DMS114 treated with DMSO at 0.1 percent for 48 hours (cell line): ENCODE data around the gene SARDH.
"Not testable (repeated sequence)": the region's sequence is repeated elsewhere in the genome, so short reads cannot be mapped to it uniquely, and the experiment has no call there.

ENCODE experiments used
- DNase-seq: peaks from one replicate; lab custom pipeline; 2025; ENCODE audit not compliant: unreplicated experiment; lab: John Stamatoyannopoulos, UW

SARDH gene

DNA sequence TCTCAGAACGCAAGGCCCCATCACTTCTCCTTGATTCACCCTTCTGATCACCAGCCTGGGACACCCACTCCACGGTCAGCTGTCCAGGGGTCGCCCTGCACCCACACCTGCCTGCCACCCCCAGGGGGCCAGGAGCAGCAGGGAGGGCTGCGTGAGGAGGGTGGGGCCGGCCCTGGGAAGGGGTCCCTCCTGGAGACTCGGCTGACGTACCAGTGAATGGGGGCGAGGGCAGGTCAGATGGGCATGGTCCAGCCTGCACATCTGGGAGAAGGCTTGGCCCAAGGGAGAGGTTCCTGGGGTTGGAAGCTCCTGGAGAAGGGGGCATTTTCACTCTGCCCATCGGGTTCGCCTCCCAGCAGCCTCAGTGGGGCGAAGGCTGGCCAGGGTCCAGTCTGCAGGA lies 21.8 kb upstream of the SARDH start:
- DNase-seq, result no peak

DNA sequence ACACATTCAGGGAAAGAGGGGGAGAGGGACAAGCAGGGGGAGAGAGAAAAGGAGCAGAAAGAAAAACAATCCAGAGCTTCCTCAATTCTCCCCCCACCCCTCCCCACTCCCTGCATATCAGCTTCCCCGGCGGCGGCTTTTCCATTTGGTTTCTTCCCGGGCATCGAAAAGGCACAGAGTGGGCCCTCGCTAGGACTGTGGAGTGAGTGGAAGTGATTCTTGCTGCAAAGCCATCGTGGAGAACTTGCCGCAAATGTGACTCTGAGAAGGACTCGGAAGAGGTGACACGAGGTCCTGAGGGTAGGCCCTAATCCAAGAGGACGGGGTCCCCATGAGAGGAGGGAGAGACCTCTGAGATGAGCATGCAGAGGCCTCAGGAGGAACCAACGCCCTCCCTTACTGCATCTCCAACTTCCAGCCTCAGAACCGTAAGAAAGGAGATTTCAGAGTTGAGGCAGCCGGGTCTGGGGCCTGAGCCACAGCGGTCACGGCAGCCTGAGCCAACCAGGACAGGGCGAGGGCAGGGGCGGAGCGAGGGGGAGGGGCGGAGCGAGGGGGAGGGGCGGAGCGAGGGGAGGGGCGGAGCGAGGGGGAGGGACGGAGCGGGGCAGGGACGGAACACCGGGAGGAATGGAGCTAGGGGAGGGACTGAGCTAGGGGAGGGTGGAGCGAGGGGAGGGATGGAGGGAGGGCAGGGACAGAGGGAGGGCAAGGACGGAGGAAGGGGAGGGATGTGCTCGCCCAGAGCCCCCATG lies 21.2 kb upstream of the SARDH start:
- DNase-seq, result no peak

DNA sequence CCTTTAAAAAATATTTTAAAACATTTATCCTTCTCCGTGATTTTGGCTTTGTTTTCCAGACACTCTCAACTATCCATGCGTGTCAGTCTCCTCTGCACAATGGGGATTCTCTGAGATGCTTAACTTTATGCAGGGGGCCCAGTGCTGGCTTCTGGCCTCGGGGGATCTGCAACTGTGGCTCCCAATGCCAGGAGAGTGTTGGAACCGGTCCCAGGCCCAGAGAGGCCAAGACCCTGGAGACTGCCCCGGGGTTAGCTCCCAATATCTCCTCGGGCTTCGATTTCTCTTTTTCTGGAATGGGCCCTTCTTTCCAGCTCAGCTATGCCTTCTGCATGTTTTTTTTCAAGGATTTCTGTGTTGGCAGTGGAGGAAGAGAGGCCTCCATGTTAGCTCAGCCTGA lies 20.1 kb upstream of the SARDH start:
- no peak for DNase-seq

DNA sequence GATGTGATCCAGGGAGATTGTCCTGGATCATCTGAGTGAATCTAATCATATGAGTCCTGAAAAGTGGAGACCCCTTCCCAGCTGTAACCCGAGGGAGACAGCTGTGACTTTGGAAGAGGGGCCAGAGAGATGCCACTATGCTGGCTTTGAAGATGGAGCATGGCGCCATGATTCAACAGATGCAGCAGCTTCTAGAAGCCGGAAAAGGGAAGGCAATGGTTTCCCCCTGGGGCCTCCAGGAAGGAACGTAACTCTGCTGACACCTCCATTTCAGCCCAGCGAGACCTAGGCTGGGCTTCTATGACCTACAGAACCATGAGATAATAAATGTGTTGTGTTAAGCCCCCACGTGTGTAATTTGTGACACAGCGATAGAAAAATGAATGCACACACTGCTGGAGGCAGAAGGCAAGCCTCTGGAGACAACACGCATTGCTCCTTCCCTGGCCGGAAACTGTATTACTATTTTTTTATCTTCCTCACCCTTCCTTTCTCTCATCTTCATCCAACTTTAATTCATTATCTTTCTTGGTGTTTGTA lies 16.6 kb upstream of the SARDH start:
- DNase-seq, result no peak

DNA sequence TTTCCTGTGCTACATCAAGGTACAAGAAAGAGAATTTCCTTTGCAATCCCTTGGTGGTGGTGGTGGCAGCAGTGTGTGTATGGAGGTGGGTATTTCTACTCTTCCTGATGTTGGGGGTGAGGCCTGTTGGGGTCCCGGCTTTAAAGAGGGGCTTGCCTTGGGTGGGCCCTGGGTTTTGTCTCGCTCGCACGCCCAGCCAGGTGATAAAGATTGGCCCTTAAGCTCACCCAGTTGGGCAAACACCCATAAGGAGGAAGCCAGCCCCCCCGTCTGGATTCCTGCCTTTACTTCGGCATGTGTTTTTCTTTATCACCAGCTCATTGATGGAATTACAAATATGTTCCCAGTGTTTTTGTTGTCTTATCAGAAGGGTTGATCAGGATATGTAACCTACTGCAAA lies 16.0 kb upstream of the SARDH start:
- no peak for DNase-seq

DNA sequence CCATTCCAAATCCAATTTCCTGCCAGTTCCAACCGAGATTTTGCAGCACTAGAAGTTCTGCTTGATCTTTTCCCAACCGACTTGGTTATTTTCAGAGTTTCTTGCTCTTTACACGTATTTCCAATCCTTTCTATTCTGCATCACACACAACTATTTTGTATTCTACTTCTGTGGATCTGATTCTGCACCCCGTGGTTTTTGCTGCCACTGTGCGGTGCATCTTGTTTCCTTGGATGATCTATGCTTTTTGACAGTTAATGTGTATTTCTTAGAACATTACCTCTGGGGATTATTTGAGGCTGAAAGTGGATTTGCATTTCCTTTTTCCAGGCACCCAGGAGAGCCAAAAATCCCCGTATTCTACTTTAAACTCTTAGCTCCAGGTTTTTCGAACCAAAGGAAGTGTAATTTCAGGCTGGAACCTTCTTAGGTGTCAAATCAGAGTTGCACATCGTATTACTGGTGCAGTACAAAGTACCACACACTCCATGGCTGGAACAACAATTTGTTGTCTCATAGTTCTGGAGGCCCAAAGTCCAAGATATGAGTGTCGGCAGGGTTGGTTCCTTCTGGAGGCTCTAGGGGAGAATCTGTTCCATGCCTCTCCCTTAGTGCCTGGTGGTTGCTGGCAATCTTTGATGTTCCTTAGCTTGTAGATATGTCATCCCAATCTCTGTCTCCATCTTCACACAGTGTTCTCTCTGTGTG lies 14.7 kb upstream of the SARDH start:
- no peak for DNase-seq

DNA sequence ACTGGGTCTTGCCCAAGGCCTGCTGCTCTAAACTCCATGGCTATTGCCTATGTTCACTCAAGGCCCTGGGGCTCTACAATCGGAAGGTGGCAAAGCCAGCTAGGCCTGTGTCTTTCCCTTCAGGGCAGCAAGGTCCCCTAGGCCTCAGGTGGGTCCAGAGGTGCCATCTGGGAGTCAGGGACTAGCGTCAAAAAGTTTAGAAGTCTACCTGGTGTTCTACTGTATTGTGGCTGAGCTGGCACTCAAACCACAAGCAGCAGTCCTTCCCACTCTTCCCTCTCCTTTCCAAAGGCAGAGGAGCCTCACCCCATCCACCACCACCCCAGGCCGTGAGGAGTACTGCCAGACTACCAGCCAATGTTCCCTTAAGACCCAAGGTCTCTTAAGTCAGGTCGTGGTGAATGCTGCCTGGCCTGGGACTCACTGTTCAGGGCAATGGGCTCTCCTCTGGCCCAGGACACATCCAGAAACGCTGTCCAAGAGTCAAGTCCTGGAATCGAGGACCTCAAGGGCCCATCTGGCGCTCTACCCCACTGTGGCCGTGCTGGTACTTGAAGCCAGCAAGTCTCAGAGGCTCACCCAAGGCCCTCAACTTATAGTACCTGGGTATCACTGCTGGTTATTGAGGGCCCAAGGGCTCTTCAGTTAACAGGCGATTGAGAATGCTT lies 13.0 kb upstream of the SARDH start:
- DNase-seq, result no peak

DNA sequence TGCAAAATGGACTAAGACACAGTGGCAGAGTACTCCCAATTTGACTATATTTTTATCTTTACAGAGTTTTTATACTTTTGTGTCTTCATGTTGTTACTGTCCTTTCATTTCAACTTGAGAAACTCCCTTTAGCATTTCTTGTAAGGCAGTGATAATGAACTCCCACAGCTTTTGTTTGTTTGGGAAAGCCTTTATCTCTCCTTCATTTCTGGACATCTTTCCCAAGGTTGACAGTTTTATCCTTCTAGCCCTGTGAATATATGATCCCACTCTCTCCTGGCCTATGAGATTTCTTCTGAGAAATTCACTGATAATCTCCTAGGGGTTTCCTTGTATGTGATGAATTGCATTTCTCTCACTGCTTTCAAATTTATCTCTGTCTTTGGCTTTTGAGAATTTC lies 9.2 kb upstream of the SARDH start:
- DNase-seq, result no peak

DNA sequence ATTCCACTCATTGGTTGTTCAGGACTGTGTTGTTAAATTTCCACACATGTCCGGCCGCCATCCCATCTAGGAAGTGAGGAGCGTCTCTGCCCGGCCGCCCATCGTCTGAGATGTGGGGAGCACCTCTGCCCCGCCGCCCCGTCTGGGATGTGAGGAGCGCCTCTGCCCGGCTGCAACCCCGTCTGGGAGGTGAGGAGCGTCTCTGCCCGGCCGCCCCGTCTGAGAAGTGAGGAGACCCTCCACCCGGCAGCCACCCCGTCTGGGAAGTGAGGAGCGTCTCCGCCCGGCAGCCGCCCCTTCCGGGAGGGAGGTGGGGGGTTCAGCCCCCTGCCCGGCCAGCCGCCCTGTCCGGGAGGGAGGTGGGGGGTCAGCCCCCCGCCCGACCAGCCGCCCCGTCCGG lies 6.4 kb upstream of the SARDH start:
- DNase-seq, result not testable (repeated sequence)

DNA sequence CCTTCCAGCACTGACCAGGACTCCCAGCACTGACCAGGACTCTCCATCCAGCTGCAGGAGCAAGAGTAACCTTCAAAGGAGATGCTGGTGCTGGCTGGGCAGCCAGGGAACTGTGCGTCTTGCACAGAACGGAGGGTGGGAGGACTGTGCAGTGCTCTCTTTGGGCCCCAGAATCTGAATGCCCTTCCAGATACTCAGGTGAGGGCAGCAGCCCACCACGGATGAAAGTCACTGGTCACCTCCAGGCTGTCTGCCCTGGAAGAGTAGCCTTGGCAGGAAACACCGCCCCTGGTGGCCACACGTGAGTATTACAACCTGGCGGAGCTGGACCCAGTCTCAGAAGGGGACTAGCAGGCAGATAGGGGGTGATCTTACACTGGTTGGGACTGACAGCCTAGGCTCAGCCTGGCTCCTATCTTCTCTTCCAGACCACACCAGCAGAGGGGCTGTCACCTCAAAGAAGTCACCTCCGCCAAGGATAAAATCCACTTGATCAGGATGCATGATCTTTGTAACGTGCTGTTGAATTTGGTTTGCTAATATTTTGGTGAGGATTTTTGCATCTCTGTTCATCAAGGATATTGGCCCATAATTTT lies 4.8 kb upstream of the SARDH start:
- peak; percentile 51 for DNase-seq

DNA sequence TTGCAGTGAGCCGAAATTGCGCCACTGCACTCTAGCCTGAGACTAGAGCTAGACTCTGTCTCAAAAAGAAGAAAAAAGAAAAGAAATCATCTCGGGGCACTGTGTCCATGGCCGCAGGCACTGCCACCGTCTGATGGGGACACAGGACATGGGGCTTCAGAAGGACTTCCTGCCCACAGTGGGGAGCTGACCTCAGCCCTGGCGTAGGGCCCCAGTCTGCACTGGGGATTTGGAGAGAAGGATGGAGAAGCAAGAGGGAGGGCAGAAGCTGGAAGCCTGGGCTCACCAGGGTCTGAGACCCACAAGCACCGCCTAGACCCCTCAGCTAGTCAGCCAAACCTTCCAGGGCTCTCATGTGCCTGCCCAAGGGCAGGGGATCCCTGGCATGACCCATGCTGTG lies 4.1 kb upstream of the SARDH start:
- DNase-seq, result no peak

DNA sequence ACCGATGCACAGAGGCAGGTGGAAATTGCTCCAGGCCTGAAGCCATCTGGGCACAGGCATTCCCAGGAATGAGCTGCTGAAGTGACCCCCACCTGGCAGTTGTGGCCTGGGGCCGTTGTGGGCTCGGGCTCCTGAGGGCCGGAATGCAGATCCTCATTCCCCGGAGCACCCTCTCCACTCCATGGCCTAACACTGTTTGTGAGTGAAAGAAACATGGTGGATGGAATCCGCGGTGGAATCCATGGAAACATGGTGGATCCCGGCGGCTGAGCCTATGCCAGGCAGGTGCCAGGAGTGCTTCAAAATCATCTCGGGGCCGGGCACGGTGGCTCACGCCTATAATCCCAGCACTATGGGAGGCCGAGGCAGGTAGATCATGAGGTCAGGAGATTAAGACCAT lies 3.6 kb upstream of the SARDH start:
- no peak for DNase-seq

DNA sequence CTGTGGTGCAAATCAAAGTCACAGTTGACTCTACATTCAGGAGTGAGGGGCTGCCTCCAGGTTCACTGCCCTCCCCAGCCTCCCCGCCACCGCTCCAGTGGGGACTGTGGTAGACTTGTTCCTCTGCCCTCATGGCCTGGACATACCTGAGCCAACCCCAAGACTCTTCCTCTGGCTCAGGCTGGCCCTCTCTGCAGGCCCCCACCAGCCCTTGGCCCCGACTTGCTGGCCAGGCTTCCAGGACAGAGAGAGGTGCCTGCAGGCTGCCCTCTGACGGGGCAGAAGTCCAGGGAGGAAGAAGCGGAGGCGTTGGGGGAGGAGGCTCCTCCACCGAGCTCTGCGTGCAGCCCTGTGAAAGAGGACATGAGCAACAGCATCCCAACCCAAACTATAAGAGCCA lies 2.8 kb upstream of the SARDH start:
- DNase-seq, result no peak

DNA sequence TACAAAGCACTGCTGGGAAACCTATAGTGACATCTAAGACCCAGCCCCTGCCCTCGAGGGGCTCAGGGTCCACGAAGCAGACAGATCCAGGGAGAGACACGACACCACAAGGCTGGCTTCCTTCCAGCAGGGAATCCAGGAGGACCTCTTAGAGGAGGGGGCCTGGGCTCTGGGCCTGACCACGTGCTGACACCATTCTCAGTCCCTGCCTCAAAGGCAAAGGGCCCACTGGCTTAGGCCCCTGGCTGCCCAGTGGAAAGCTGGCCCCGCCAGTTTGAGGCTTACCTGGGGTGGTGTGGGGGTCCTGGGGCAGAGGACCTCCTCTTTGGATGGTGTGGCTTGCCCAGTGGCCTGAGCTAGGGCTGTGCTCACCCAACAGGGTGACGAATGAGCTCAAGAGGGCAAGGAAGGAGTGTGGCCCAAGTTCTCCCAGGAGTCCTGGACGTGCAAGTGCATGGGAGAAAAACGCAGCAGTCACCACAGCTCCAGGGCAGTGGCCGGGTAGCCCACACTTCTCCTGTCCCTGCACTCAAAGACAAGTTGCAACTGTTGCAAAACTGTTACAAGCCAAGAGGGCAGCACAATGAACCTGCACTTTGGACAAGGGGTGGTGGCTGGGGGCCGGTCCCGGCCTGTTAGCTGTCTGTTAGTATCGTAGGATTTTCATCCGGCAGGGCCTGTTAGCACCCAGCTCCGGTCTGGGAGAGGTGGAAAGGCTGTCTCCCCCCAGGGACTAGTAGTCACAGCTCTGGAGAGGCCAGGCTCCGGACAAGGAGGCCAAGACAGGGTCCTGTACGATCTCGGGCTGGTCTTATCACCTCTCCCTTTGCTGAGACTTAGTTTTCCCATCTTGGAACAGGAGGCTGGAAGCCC lies 1.5 kb upstream of the SARDH start:
- DNase-seq, result no peak

DNA sequence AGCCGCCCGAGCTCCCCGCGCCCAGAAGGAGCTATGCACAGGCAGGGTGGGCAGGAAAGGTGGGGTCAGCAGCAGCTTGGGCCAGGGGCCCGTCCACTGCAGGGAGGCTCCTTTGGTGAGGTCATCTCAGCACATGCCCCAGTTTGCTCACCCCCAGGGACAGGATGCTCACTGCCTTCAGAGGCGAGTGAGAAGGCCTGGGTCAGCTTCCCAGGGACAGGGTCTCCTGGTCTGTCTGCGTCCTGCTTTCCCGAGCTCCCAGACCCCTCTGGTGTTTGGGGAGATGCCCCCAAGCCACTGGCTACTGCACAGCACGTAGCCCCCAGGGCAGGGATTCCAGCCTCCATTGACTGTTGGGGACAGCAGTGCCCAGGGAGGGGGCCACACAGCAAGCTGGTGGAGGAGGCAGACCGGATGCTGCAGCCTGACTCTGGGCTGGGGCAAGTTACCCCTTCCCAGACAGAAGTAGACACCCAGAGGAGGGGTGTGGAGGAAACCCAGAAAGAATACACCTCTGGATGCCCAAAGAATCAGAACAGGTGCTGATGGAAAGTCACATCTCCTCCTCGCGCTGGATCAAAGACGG lies 581 bp upstream of the SARDH start:
- no peak for DNase-seq

DNA sequence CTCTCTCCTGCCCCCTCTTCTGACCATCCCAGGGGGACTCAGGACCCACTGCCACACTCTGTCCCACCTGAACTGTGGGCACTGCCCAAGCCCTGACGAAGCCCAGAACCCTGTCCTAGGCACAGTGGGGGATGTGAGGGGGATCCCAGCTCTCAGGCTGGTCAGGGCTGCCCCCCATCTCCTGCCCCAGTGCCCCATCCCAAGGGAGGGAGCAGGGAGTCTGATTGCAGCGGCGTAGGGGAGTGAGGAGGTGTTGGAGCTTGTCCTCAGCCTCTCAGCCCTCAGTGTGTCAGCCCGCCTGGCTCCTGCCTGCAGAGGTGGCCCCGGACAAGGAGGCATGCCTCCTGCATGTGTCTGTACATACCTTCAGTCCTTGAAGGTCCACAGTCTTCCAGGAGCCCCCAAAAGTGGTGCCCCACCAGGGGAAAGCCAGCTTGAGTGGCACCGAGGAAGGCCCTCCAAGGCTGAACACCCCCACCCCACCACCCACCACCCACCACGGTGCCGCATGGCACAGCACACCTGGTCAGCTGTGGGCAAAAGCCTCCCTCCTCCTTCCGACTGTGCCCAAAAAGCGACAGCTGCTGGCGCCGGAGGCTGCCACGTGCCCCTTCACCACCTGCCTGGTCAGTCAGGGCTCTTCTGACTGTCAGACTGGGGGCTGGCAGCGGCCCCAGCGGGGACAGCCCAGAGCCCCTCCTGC lies 930 bp downstream of the SARDH start:
- no peak for DNase-seq

DNA sequence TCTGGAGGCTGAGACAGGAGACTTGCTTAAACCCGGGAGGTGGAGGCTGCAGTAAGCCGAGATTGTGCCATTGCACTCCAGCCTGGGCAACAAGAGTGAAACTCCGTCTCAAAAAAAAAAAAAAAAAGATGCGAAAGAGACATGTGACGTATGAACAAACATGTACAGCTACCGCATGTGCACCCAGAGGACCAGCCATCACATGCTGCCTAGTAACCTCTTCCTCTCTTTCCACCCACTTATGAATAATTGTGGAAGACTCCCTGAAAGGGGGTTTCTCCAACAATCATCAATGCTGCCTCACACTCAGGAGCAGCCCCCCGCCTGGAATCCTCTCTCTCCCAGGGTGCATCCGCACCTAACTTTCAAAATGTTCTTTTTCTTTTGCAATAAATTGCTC lies 2.2 kb downstream of the SARDH start:
- DNase-seq, result no peak

DNA sequence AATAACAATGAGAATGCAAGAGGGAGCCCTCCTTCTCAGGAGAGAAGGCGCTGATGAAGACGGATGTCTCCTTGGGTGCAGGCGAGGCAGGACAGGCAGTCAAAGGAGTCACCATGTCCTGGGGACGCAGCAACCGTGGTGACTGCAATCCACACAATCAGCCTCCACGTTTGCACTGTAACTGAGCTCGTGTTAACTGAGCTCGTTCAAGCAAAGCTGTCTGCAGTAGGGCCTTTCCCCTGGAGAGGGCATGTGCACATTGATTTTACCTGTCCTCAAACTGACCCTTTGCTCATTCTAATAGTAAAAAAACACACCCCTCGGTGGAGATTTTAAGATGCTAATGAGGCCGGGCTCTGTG lies 2.8 kb downstream of the SARDH start:
- DNase-seq, result no peak

DNA sequence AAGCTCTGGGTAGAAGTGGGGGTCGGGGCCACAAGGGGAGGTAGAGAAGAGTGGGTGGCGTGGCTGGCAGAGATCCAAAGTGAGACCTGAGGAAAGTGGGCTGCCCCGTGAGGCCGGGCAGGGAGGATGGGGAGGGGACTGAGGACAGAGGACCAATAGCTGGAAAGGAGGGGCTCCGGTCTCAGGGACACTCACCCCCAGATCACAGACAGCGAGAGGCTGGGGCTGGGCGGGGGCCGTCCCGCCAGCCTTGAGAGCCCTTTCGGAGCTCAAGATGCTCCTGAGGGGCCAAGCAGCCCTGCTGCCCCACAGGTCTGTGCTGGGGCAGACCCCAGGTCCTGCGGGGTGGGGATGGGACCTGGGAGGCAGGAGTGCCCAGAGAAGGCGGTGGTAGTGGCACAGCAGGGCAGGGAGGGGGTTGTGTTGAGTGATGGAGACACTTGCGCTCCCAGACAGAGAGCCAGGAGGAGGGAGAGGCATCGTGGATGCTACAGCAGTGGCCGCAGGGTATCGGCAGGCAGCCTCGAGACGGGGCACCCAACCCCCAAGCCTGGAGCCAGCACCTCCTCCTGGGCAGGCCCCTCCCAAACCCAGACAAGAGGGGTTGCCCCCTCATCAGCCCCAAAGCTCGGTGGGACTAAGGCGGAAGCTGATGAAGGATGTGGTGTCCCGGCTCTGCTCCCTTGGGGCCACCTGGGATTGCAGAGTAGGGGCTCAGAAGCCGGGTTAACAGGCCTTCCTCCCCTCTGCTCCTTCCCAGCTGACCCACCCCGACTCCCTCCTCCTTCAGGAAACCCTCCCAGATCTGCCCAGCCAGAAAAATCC lies 3.4 kb downstream of the SARDH start:
- DNase-seq, result no peak
